GM21526 (cell line): Measurements from ENCODE around the gene SMIM3.
A peak's percentile ranks its signal among the peaks of the same experiment; 100 is the strongest.

ENCODE experiments used
- ATAC-seq: cut with Tn5 transposase; IDR thresholded peaks from one replicate; pipeline ENCODE4 v1.9.1; 2021; ENCODE audit warnings: moderate library complexity; ENCODE audit not compliant: unreplicated experiment, low FRiP score

Gene SMIM3

DNA sequence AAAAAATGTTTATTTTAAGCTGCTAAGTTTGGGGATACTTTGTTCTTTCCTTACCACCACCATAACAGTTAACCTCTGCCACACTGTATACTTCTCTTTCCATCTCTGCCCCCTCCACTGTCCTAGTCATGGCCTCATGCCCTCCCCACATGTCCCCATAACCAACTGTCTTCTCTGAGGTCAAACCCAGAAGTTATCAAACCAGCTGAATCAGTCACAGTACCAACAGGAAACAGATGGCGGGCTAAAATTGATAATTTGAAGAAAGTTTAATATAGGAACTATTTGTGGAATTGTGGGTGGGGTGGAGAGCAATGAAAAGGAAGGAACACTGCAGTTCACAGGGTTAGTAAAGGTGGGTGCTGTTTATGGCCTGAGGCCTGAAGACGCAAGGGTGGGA, 14.0 kb upstream of the SMIM3 start:
- ATAC-seq, result no peak

DNA sequence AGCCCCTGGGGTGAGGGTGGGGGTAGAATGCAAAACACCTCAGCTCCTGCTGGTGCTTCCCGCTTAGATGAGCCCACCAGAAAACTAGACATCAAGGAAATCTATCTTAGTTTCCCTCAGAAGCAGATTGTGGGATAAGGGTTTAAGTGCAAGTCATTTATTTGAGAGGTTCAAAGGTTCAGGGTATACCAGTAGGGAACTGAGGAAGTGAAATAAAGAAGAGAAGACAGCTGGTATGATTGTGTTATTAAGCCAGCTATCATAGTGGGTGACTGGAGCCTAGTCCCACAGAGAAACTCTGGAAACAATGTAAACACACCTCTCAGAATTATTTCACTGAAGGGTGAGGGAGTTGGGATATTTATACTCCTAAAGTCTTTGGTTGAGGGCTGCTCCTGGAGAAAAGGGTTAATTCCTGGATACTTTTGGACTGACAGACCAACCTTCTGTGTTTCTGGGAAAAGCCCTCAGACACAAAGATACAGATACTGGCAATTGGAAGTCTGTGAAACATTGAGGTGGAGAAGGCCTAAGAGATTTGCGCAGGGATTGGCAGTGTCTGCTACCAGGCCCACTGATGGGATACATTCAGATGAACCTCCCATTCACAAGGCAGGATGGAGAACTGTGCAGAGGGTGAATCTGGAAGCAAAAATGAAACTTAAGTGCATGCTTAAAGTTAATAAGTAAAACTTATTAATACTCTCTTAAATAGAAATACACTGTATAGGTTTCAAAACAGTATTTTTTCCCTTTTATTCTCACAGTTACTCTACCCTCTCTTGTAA, 13.4 kb upstream of the SMIM3 start:
- no peak for ATAC-seq

- no peak for ATAC-seq
These were observed 12.8 kb upstream of the SMIM3 start for GRCh38 chr5:150765799-150766169.

DNA sequence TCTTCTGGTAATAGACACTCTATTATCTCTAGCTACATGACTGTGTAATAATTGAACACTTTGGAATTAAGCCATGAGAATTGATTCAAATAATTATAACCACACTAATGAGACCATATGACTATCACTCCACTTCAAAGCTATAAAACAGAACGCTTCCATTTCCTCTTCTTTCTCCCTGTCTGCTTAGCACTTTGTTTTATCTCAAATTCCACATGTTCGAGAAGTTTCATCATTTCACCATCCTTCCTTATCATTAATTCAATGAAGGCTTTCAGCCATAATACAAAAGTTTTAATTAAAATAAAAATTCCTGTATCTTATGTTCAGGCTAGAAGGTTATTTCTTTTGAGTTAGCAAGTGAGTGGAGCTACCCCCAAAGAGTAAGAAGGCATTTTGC, 12.3 kb upstream of the SMIM3 start:
- no peak for ATAC-seq

- ATAC-seq, result no peak
These were observed 7.3 kb upstream of the SMIM3 start for GRCh38 chr5:150771034-150771795.

DNA sequence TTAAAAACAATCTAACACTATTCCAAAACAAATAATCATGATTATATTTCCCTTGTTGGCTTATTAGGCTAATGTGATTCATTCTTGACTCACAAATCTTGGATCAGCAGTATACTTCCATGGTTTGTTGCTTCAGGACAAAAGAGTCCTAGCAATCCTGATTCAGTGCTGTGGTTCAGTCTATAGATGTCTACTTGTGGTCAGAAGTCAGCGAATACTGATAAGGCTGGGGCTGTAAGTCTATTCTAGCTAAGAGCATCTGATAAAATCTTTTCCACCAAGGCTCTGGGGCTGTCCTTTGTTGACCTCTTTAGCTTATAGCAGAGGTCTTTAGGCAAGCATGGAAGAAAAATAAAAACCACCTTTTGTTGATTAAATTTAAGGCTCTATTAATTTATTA, 4.4 kb upstream of the SMIM3 start:
- no peak for ATAC-seq

DNA sequence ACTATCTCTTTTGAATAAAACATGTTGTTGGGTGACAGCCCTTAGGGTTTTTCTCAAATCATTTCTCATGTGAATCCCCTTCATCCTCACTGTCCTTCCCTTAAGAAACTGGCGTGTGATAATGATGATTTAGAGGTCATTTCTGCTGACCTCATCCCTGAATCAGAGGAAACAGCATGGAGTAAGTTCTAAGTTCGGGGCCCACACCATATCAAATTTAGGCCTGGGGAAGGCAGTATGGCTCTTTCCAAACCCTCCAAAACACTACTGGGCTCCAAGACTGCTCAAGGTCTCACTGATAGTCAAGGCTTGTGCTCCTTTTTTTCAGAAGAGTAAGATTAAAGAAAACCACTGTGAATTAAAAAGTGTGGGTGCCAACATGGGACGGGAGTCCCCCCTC, 872 bp upstream of the SMIM3 start:
- no peak for ATAC-seq

DNA sequence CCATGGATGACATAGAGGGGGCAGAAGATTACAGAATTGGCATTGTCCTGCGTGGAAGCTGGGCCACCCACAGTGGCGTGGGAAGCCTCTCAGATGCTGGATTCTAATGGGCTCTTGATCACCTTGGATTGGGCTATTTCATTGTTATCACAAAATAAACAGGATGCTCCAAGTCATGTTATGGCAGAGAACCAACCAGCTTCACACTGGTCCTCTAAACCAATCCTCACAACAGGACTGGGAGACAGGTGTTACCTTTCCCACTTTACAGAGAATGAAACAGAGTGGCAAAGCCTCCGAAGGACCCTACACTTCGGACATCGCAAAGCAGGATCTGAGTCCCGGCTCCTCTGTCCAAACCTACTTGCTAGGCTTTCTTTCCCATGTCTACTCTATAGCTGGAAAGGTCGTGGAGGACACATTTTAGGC, 455 bp upstream of the SMIM3 start:
- no peak for ATAC-seq

DNA sequence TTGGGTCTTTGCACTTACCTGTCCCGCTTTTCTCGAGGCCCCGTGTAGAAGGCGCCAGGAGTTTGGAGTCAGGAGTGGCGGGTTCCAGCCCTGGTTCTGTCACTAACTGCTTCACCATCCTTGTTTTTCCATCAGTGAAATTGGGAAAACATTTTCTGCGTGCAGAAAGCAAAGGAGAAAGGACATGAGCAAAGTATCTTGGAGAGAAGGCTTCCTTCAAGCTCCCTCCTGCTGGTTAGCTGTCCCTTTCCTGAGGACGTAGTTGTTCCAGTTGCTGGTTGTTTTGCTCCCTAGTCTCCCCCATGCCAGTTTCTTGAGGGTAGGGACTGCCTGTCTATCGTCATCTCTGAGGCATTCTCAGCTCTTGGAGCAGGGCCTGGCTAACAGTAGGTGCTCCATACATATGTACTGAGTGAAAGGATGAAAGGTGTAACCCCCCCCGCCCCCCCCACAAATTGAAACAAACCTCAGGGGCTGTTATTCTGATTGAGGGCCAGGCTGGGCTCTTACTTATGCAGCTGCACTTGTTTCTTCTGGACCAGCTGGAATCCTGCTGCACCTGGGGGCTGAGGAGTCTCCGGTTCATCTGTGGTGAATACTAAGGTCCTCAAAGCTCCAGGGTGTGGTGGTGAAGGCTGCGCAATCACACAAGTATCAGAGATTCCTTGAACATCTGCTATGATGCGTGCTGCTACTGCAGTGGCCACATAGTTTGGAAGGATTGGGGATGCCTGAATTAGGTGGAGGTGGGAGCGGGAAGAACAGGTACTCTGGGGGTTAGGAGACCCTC, 1.0 kb downstream of the SMIM3 start:
- ATAC-seq, result no peak

DNA sequence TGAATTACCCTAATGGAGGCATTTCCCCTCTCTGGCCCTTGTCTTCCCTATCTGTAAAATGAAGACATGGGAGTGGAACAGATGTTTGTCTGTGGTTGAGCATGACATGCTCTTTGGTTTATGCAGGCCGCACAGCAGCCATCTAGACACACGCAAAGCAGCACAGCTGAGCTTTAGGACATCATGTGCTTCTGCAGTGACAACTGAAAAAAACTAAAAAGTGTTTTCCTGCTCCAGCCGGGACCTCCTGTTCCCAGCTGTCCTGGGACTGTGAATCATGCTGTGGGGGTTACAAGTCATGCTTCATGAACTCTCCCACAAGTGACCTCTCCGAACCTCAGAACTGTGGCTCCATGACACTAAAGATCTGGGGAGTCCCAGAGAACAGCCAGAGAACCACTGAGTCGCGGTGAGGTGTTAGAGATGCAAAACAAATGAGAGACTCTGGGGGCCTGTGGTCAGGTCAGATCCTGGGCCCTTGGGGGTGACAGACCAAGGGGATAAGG, 1.7 kb downstream of the SMIM3 start:
- ATAC-seq, result peak; percentile 45

- ATAC-seq, result no peak
These were observed 2.3 kb downstream of the SMIM3 start for GRCh38 chr5:150780816-150781221.

DNA sequence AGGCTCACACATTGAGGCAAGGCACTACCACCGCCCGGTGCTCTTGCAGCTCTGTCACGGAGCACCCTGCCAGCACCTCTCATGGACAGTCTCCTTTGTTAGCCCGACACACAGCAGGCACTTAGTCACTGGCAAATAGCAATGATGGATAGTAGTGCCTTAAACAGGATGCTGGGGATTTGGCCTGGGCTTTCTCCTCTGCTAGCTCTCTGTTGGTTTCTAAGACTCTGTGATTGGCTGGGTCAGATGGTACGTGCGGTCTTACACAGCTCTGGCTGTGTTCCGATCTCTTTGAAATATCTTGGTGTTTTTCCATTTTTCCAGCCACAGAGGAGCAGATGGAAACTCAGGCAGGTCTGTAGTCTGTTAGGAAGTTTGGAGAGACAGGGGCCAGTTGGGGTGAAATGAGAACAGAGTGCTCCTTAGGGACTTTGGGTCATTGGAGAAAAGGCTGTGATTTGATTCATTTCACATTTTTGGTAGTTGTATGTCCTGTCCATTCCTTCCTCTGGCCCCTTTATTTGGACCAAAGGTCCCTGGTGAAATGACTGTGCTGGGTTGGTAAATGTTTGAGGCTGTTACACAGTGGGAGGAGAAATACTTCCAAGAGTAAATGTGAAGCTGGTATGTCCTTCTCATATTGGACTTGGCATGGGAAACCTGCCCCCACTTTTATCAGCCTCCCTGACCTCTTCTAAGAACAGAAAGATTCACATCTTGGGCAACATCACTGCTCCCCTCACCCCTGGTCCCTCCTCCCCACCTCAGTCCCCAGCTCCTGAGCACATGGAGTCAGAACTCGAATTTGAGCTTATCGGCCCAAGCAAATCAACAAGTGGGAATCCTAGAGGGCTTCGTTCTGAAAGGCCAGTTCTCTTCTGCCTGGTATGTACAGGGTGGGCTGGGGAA, 3.4 kb downstream of the SMIM3 start:
- no peak for ATAC-seq

GRCh38 chr5:150782850-150783249, 4.3 kb downstream of the SMIM3 start:
- no peak for ATAC-seq

- peak; percentile 39 for ATAC-seq
These were observed 4.9 kb downstream of the SMIM3 start for GRCh38 chr5:150783422-150783928.

DNA sequence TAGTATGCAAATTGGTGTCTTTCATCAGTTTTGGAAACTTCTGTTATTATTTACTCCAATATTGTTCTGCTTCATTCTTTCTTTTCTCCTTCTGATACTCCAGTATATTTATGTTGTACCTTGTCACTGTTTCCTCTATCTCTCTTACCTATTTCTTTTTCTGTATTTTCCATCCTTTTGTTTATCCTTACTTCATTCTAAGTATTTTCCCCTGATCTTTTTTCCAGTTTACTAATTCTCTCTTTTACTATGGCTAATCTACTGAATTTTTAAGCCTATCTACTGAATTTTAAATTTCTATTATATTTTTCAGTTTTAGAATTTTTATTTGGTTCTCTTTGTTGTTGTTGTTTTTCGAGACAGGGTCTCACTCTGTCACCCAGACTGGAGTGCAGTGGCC, 7.4 kb downstream of the SMIM3 start:
- no peak for ATAC-seq

- no peak for ATAC-seq
These were observed 8.3 kb downstream of the SMIM3 start for GRCh38 chr5:150786876-150787275.

- ATAC-seq, result no peak
These were observed 9.1 kb downstream of the SMIM3 start for GRCh38 chr5:150787656-150788055.

DNA sequence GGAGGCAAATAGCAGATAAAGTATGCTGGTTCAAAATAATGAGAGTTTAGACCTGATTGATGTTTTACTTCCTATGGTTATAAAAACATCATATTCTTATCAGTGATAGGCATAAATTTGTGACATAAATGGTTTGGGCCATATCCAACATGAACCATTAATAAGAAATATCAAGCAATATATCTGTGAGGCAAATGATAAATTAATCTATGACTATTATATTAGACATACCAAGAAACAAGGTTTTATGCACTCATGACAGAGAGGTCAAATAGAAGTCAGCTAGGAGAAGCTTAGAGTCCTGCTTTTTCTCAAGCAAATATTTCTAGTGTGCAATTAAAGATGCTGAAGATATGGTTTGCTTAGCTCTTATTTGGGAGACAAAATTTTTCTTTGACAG, 10.4 kb downstream of the SMIM3 start:
- no peak for ATAC-seq

DNA sequence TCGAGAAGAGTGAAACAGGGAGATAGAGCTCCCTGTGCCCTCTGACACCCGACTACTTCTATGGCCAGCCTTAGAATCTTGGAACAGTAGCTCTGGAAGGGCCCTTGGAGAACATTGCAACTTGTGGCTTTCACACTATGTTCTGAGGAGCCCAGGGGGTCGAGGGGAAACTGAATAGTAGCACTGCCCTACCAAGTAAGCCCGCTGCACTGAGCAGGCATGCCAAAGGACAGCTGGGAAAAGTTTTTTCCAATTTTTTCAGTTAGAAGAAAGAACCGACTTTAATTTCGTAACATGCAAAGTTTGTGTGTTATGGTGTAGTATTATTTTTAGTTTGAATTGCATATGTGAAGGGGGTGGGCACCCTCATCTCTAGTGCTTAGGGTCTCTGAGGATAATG, 10.9 kb downstream of the SMIM3 start:
- ATAC-seq, result no peak
